Ovary (tissue), 9 donors: ENCODE data around the gene SERINC3. TPM values are rescaled to one million over a fixed set of nuclear protein-coding genes. Genes with fewer than 3 reads are reported as not detected.

ENCODE experiments used
- DNase-seq, 5 donors: peaks; one replicate each; pipeline ENCODE4 v3.0.0-alpha.2; 2019 to 2020
- H3K27ac ChIP-seq, 2 donors: fragments of 200-600 bp; one replicate each; pipeline versions ENCODE4 v1.5.1 to v1.8.0; 2019 to 2022
- H3K27me3 ChIP-seq: fragments of 200-600 bp; one replicate; pipeline ENCODE4 v1.8.0; 2022
- H3K36me3 ChIP-seq: fragments of 200-600 bp; sonication (generic); one replicate; pipeline ENCODE4 v1.5.1; 2019
- H3K4me1 ChIP-seq: one replicate; pipeline ENCODE4 v1.8.1; 2013; ENCODE audit warnings: mild to moderate bottlenecking, moderate library complexity; ENCODE audit not compliant: insufficient read depth
- H3K4me3 ChIP-seq: fragments of 200-600 bp; sonication (generic); one replicate; pipeline ENCODE4 v1.5.1; 2017
- H3K9me3 ChIP-seq, 2 donors: fragments of 200-600 bp in 1 of 2; sonication (generic) in 1 of 2; one replicate each; pipeline versions ENCODE4 v1.5.1 to v1.8.1; 2013 to 2019; ENCODE audit warnings: mild to moderate bottlenecking in 1 of 2, moderate library complexity in 1 of 2
- EP300 ChIP-seq: sonication (generic); formaldehyde crosslinking; IDR thresholded peaks from one replicate; pipeline ENCODE4 v1.6.1; 2017; ENCODE audit warnings: antibody characterized with exemption
- POLR2A ChIP-seq: fragments of 450-650 bp; IDR thresholded peaks from one replicate; pipeline ENCODE4 v1.6.1; 2017; ENCODE audit warnings: antibody characterized with exemption, mild to moderate bottlenecking, moderate library complexity
- WGBS, 3 donors: extraction: QIAGEN DNeasy Blood & Tissue Kit in 1 of 3; methylation state at CpG; one replicate each; pipeline versions ENCODE4 v1.1.5 to v1.1.7; 2013 to 2017; 5-methylcytosine and 5-hydroxymethylcytosine counted together
- intact Hi-C, 4 donors: fragments of 100-400 bp; cut with DNase I; formaldehyde crosslinking; loops; one replicate each; pipeline versions ENCODE4 v1.11.0 to v1.15.1; 2022 to 2023
- polyA plus RNA-seq, 2 donors: library from polyadenylated mRNA; stranded (reverse); fragments of 200-250 nt in 1 of 2; fragments of 350-450 nt in 1 of 2; fragmentation: Illumina TruSeq in 1 of 2; extraction: RNeasy Lipid Tissue Mini Kit (QIAGEN cat#74804) in 1 of 2; gene quantifications; one replicate each; pipeline ENCODE4 v1.2.3, GENCODE V29; 2013 to 2014
- total RNA-seq, 7 donors: library from RNA; depleted of rRNA in 2 of 7; stranded (reverse); fragments of >200 nt in 2 of 7; fragmentation: NEBNext Ultra II Directional in 3 of 7; extraction: Animal tissue kit (Norgen Biotek cat#: 25700) in 3 of 7; gene quantifications; one replicate each; pipeline versions ENCODE4 v1.1.0 to v1.2.4, GENCODE V29; 2016 to 2023
- TF ChIP-seq, protein P1 (sequence below), 3 donors: fragments of 450-650 bp in 2 of 3; fragments of 200-600 bp in 1 of 3; IDR thresholded peaks; one replicate each; pipeline versions ENCODE4 v1.5.1 to v1.8.0; 2016 to 2022; ENCODE audit warnings: antibody characterized with exemption in 3 of 3, mild to moderate bottlenecking in 1 of 3
- donor health status: DM: no; HTN: no; CAD: no; lungs with moderate emphysema.
- donor health status: DM: no; HTN: no; CAD: no.
- donor health status: Bipolar disorder and iron deficiency.
- donor health status: DM: yes; HTN: yes; CAD: no.
- donor health status: DM: no; HTN: no; CAD: no.
- donor health status: DM: yes; HTN: yes; CAD: no.

SERINC3 gene
- total and polyA plus RNA-seq, 9 donors, result 52.1 to 171 (median 90.1) TPM

DNA sequence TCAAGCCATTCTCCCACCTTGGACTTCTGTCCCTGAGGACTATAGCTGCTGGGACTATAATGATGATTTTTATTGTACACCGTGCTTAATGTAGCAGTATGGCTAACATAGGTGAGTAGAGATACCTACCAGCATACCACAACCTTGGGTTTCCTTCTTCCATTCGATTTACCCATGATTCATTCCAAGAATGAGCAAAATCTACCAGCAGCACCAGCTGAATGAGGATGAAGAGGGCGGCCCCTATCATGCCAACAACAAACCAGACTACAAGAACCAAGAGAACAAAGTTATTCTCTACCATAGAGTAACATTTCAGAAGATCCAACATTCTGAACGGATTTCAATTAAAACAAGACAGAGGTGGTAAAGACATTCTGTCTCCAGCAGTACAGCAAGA lies 12.1 kb downstream of the SERINC3 start:
- 91 to 96% (median 93%) methylated on average over 4 of the region's 4 CpGs for WGBS, 3 donors
- H3K4me3 ChIP-seq, result no peak overlapping the region
- no peaks in the 10 kb centered on the region for H3K27me3 ChIP-seq
- H3K4me1 ChIP-seq, result peaks cover 2% of the 10 kb centered on the region
- TF ChIP-seq EP300, result no peak
- TF ChIP-seq, protein P1, sequence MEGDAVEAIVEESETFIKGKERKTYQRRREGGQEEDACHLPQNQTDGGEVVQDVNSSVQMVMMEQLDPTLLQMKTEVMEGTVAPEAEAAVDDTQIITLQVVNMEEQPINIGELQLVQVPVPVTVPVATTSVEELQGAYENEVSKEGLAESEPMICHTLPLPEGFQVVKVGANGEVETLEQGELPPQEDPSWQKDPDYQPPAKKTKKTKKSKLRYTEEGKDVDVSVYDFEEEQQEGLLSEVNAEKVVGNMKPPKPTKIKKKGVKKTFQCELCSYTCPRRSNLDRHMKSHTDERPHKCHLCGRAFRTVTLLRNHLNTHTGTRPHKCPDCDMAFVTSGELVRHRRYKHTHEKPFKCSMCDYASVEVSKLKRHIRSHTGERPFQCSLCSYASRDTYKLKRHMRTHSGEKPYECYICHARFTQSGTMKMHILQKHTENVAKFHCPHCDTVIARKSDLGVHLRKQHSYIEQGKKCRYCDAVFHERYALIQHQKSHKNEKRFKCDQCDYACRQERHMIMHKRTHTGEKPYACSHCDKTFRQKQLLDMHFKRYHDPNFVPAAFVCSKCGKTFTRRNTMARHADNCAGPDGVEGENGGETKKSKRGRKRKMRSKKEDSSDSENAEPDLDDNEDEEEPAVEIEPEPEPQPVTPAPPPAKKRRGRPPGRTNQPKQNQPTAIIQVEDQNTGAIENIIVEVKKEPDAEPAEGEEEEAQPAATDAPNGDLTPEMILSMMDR (IDR thresholded peaks at IDR 0.05), result no peak
- TF ChIP-seq POLR2A, result no peak
- H3K27ac ChIP-seq, result no peak overlapping the region
- intact Hi-C loops, result no loop called here
- H3K9me3 ChIP-seq, result no peaks in the 10 kb centered on the region
- H3K36me3 ChIP-seq, result no peaks in the 10 kb centered on the region
- DNase-seq, result no peak

DNA sequence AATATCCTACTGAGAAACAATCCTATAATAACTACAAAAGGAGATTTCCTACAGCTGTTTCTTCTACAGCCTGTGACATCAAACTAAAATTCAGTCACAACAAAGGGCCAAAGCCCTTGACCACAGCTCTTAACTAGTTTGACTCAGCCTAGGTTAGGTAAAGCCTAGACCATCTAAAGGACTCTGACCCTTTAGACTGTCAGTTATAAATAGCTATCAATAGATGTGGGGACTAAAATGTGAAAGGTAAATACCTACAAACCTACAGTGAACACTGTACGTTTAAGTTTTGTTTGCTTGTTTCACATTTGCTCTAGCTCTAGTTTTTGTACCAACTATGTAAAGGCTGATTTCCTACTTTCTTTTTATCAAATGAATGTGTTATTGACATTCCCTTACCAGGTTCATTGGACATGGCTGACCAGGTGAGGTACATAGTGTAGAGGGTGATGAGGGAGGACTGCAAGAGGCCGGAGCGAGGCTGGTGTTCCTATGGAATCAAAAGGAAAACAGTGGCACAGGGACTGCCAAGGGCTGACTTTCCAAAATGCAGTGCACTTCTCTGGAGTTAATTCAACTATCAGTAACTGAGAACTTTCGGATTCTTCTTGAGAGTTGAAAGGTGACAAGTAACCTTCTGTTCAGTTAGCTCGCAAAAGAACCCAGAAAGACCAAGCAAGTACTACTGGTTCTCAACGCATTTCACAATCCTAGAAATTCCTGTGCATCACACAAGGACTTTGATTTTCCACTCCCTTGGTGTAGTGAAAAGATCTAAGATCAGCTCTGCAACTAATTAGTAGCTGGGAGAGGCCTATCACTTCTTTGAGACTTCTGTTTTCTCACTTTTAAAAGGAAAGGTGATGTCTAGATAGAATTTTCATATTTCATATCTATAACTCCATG lies 17.2 kb downstream of the SERINC3 start:
- 85 to 88% (median 87%) methylated on average over 6 of the region's 6 CpGs for WGBS, 3 donors
- intact Hi-C loops, result no loop called here
- no peaks in the 10 kb centered on the region for H3K36me3 ChIP-seq
- DNase-seq, result no peak
- TF ChIP-seq POLR2A (no peak), EP300 (no peak)
- TF ChIP-seq, protein P1 (IDR thresholded peaks at IDR 0.05), result no peak
- H3K27ac ChIP-seq, result no peak overlapping the region
- no peaks in the 10 kb centered on the region for H3K9me3 ChIP-seq
- H3K27me3 ChIP-seq, result no peaks in the 10 kb centered on the region
- H3K4me1 ChIP-seq, result no peaks in the 10 kb centered on the region
- no peak overlapping the region for H3K4me3 ChIP-seq

DNA sequence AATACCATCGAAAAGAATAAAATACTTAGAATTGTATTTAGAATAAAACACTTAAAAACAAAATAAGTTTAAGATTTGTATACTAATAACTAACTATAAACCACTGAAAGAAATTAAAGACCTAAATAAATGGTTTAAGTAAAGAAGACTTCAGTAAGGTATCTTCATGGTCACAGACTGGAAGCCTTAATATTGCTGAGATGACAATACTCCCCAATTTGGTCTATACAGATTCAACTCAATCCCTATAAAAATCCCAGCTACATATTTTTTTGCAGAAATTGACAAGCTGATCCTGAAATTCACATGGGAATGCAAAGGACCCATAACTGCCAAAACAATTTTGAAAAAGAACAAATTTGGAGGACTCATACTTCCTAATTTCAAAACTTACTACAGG lies 18.9 kb downstream of the SERINC3 start:
- intact Hi-C loops, result loop anchor here in 1 of 4 donors (1.0 kb wide), 1 partner anchor 32 kb away; no protein-coding TSS in a partner anchor
- no peak overlapping the region for H3K27ac ChIP-seq
- 95 to 98% (median 97%) methylated on average over 1 of the region's 1 CpG for WGBS, 3 donors
- no peak for DNase-seq
- H3K27me3 ChIP-seq, result no peaks in the 10 kb centered on the region
- no peaks in the 10 kb centered on the region for H3K4me1 ChIP-seq
- no peaks in the 10 kb centered on the region for H3K9me3 ChIP-seq
- H3K4me3 ChIP-seq, result no peak overlapping the region
- H3K36me3 ChIP-seq, result no peaks in the 10 kb centered on the region
- no peak for TF ChIP-seq POLR2A
- TF ChIP-seq, protein P1 (IDR thresholded peaks at IDR 0.05), result no peak
- TF ChIP-seq EP300, result no peak

DNA sequence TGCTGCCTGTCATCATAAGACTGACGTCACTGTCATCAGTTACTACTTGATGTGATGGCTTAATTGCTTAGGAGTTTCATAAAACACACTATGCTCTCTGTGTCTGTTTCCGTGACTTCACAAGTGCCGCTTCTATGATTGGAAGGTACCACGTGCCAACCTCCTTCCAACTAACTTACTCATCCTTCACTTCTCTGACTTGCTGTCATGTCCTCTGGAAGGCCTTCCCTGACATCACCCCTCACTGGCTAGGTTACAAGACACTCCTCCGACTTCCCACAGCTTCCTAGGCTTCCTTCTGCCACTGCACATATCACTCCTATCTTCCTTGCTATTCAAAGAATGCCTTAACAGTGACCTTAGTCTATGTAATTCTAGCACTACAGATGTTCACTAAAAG lies 20.4 kb downstream of the SERINC3 start:
- Histone ChIP-seq H3K27me3 (no peaks in the 10 kb centered on the region), H3K27ac (no peak overlapping the region), H3K4me1 (no peaks in the 10 kb centered on the region), H3K4me3 (no peak overlapping the region), H3K9me3 (no peaks in the 10 kb centered on the region), H3K36me3 (no peaks in the 10 kb centered on the region)
- TF ChIP-seq POLR2A (no peak), EP300 (no peak)
- TF ChIP-seq, protein P1 (IDR thresholded peaks at IDR 0.05), result no peak
- 83 to 85% (median 83%) methylated on average over 5 of the region's 5 CpGs for WGBS, 3 donors
- intact Hi-C loops, result no loop called here
- DNase-seq, result no peak
